Caco-2 (cell line): ENCODE results near the gene TNPO3. TPM values are rescaled to one million over a fixed set of nuclear protein-coding genes. Genes with fewer than 3 reads are reported as not detected.
"Not testable (repeated sequence)": the region's sequence is repeated elsewhere in the genome, so short reads cannot be mapped to it uniquely, and the experiment has no call there.

Source experiments
- BruUV-seq: library from RNA; stranded (reverse); fragments of 400-500 nt; replicated peaks from 2 replicates; lab custom pipeline; 2021; lab: Mats Ljungman, UMichigan
- CTCF ChIA-PET: fragments of 300-600 bp; sonication (Branson Sonifier 250); formaldehyde crosslinking; loops from one replicate; lab custom pipeline; 2022; ENCODE audit warnings: antibody characterized with exemption; lab: Charles Lee
- POLR2A ChIA-PET: fragments of 300-600 bp; sonication (Branson Sonifier 250); formaldehyde crosslinking; loops from one replicate; lab custom pipeline; 2022; ENCODE audit warnings: antibody characterized with exemption; lab: Charles Lee
- DNase-seq, 2 experiments: peaks; one replicate each; pipeline versions ENCODE4 v3.0.0 to v3.0.0-alpha.2; 2020 to 2022
- H3K27me3 ChIP-seq: replicated peaks from 2 replicates; pipeline ENCODE4 v1.6.0; 2011; ENCODE audit warnings: low read length; ENCODE audit not compliant: control insufficient read depth, insufficient read depth
- H3K36me3 ChIP-seq: 2 replicates; pipeline ENCODE4 v1.5.1; 2011; ENCODE audit warnings: low read length; ENCODE audit not compliant: control insufficient read depth, insufficient read depth
- H3K4me1 ChIP-seq: fragments of 250-450 bp; sonication (Bioruptor Pico); 2 replicates; pipeline ENCODE4 v1.5.1; 2020; ENCODE audit warnings: mild to moderate bottlenecking
- H3K4me3 ChIP-seq: 2 replicates; pipeline ENCODE4 v1.5.1; 2011; ENCODE audit warnings: low read depth, mild to moderate bottlenecking, control low read depth, low read length
- H3K9me3 ChIP-seq: fragments of 250-450 bp; sonication (Bioruptor Pico); 2 replicates; pipeline ENCODE4 v1.5.1; 2020; ENCODE audit warnings: mild to moderate bottlenecking, moderate library complexity
- H3K27ac Mint-ChIP-seq: one replicate; pipeline ENCODE4 v1.8.0; 2022; ENCODE audit warnings: mixed read lengths; ENCODE audit not compliant: unreplicated experiment
- H3K27me3 Mint-ChIP-seq: one replicate; pipeline ENCODE4 v1.8.0; 2022; ENCODE audit warnings: mixed read lengths; ENCODE audit not compliant: insufficient read depth, unreplicated experiment
- H3K36me3 Mint-ChIP-seq: one replicate; pipeline ENCODE4 v1.8.0; 2022; ENCODE audit warnings: mild to moderate bottlenecking, mixed read lengths; ENCODE audit not compliant: insufficient read depth, unreplicated experiment
- H3K4me1 Mint-ChIP-seq: one replicate; pipeline ENCODE4 v1.8.0; 2022; ENCODE audit warnings: low read depth, mixed read lengths; ENCODE audit not compliant: unreplicated experiment
- H3K4me3 Mint-ChIP-seq: one replicate; pipeline ENCODE4 v1.8.0; 2022; ENCODE audit warnings: mild to moderate bottlenecking, moderate library complexity, mixed read lengths; ENCODE audit not compliant: unreplicated experiment
- H3K9me3 Mint-ChIP-seq: one replicate; pipeline ENCODE4 v1.8.0; 2022; ENCODE audit warnings: mixed read lengths; ENCODE audit not compliant: unreplicated experiment
- CTCF ChIP-seq, 2 experiments: fragments of 200-600 bp in 1 of 2; IDR thresholded peaks; 1 replicate in 1 of 2; 2 replicates in 1 of 2; pipeline versions ENCODE4 v1.5.1 to v1.8.0; 2011 to 2022; ENCODE audit warnings: antibody characterized with exemption in 1 of 2, control low read depth in 1 of 2, inconsistent platforms in 1 of 2, low read depth in 1 of 2, low read length in 1 of 2, mild to moderate bottlenecking in 1 of 2, moderate library complexity in 1 of 2; ENCODE audit not compliant: insufficient read depth in 1 of 2, severe bottlenecking in 1 of 2, unreplicated experiment in 1 of 2
- intact Hi-C: fragments of 100-400 bp; cut with micrococcal nuclease; formaldehyde crosslinking; loops from one replicate; pipeline ENCODE4 v1.10.0; 2022; ENCODE audit not compliant: unreplicated experiment
- total RNA-seq: library from RNA; stranded (reverse); gene quantifications from 2 replicates; pipeline ENCODE4 v1.2.3, GENCODE V29; 2022

TNPO3 gene
- total RNA-seq, 1 experiment from 2014 or later = 59.8 TPM

DNA sequence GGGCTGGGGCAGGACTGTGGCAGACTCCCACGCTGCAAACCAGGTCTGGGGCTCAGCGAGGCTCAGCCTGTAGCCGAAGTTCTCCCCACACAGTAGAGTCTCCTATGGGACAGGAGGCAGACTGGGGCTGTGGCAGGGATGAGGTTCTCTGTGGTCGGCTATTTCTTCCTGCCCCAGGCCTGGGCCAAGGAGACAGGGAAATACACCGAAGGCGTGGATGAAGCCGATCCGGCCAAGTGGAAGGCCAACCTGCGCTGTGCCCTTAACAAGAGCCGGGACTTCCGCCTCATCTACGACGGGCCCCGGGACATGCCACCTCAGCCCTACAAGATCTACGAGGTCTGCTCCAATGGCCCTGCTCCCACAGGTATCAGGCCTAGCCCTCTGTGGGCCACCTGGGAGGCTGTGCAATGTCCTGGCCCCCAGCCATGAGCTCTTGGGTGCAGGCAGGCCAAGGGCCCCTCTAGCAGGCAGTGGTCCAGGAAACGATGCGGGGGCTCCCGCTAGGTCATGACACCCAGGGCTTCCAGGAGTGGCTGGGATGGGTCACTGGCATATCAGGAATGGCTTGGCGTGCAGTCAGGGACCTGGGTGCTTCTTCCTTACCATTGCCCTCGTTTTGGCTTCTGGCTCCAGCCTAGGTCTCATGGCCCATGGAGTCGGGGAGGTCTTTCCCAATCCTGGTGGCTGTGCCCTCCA is 109.1 kb downstream of the TNPO3 start:
- peaks cover 20% of the 10 kb centered on the region for H3K36me3 Mint-ChIP-seq
- H3K4me3 ChIP-seq = no peak overlapping the region
- POLR2A ChIA-PET = no interaction called here
- H3K9me3 Mint-ChIP-seq = no peaks in the 10 kb centered on the region
- no peaks in the 10 kb centered on the region for H3K36me3 ChIP-seq
- H3K27ac Mint-ChIP-seq = no peak overlapping the region
- no peaks in the 10 kb centered on the region for H3K4me1 Mint-ChIP-seq
- intact Hi-C loops = loop anchor here (5.0 kb wide), 1 partner anchor 44 kb away; no protein-coding TSS in a partner anchor
- no peak for DNase-seq
- H3K4me1 ChIP-seq = no peaks in the 10 kb centered on the region
- H3K27me3 Mint-ChIP-seq = no peaks in the 10 kb centered on the region
- no peak for TF ChIP-seq CTCF (IDR thresholded peaks at IDR 0.05; ENCODE audit: insufficient read depth in 1 of 2, low read depth in 1 of 2, low read length in 1 of 2, severe bottlenecking in 1 of 2, unreplicated experiment in 1 of 2)
- BruUV-seq = no TSS peak
- CTCF ChIA-PET = no interaction called here
- H3K9me3 ChIP-seq = no peaks in the 10 kb centered on the region
- H3K4me3 Mint-ChIP-seq = no peak overlapping the region
- H3K27me3 ChIP-seq = no peaks in the 10 kb centered on the region

DNA sequence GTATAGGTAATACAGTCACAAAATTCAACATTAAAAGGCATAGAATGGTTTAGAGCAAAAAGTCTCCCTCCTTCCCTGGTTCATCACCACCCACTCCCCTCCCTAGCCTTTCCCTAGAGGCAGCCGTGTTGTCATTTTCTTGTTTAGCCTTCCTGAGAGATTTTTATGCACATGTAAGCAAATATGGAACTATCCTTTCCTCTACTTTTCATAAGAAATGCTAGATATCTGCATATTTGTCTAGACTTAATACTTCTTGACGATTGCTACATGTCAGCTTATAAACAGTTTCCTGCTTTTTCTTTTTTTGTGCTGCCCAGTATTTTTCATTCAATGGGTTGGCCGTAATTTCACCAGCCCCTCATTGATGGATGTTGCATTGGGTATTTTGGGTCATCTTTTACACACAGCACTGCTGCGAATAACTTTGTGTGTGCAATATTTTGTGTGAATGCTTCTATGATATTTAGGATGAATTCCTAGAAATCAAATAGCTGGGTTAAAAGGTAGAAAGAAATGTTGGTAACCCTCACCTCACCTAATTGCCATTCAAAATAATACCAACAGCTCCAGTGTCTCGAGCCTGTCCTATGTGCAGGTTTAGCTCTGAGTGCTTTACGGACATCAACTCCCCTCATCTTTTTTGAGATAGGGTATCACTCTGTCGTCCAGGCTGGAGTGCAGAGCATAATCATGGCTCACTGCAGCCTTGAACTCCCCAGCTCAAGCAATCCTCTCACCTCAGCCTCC is 110.2 kb downstream of the TNPO3 start:
- Mint-ChIP-seq H3K4me3 (no peak overlapping the region), H3K27ac (no peak overlapping the region), H3K27me3 (no peaks in the 10 kb centered on the region), H3K36me3 (peaks cover 22% of the 10 kb centered on the region), H3K9me3 (no peaks in the 10 kb centered on the region), H3K4me1 (no peaks in the 10 kb centered on the region)
- POLR2A ChIA-PET = no interaction called here
- no peak for TF ChIP-seq CTCF (IDR thresholded peaks at IDR 0.05; ENCODE audit: insufficient read depth in 1 of 2, low read depth in 1 of 2, low read length in 1 of 2, severe bottlenecking in 1 of 2, unreplicated experiment in 1 of 2)
- CTCF ChIA-PET = no interaction called here
- no peak for DNase-seq
- Histone ChIP-seq H3K4me3 (no peak overlapping the region), H3K36me3 (no peaks in the 10 kb centered on the region), H3K27me3 (no peaks in the 10 kb centered on the region), H3K4me1 (no peaks in the 10 kb centered on the region), H3K9me3 (no peaks in the 10 kb centered on the region)
- no TSS peak for BruUV-seq
- intact Hi-C loops = loop anchor here (5.0 kb wide), 1 partner anchor 42 kb away; no protein-coding TSS in a partner anchor

DNA sequence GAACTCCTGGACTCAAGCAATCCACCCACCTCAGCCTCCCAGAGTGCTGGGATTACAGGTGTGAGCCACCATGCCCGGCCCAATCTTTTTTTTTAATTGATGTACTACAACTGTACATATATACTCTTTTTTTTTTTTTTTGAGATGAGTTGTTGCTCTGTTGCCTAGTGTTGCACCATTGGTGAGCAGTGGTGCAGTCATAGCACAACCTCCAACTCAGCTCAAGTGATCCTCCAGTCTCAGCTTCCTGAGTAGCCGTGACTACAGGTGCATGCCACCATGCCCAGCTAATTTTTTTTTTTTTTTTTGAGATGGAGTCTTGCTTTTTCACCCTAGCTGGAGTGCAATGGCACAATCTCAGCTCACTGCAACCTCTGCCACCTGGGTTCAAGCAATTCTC is 111.7 kb downstream of the TNPO3 start:
- CTCF ChIA-PET = interaction anchor here (0.6 to 0.7 kb wide), 2 partner anchors 13 to 337 kb away, joined by 3 to 6 read pairs; no protein-coding TSS in a partner anchor

More for the DNA sequence above, 111.7 kb downstream of the TNPO3 start:
- H3K27me3 ChIP-seq, H3K9me3 Mint-ChIP-seq, H3K27ac Mint-ChIP-seq, H3K36me3 ChIP-seq, DNase-seq, POLR2A ChIA-PET, intact Hi-C loops, BruUV-seq, H3K9me3 ChIP-seq, H3K4me3 ChIP-seq, H3K27me3 Mint-ChIP-seq, H3K4me1 ChIP-seq, H3K4me3 Mint-ChIP-seq, H3K4me1 Mint-ChIP-seq: not testable (repeated sequence)
- peaks cover 17% of the 10 kb centered on the region for H3K36me3 Mint-ChIP-seq
